Erythroblast (primary cell): ENCODE results near the gene HSD11B1L.

ENCODE experiments used
- GATA1 ChIP-seq: IDR thresholded peaks from 2 replicates; pipeline ENCODE4 v1.6.1; 2011; ENCODE audit warnings: low read depth, mild to moderate bottlenecking, control low read depth, low read length, moderate library complexity
- POLR2A ChIP-seq: IDR thresholded peaks from 2 replicates; pipeline ENCODE4 v1.6.1; 2011; ENCODE audit warnings: mild to moderate bottlenecking, low read length

- TF ChIP-seq POLR2A (no peak), GATA1 (no peak)
Observed at GRCh38 chr19:5672708-5673459, 7.9 kb upstream of the HSD11B1L start.
